A549 treated with AZD9567 at 1 μM for 4 hours (cell line): ENCODE results near the gene SNX5. TPM values are rescaled to one million over a fixed set of nuclear protein-coding genes. Genes with fewer than 3 reads are reported as not detected.

Experiments
- total RNA-seq: library from RNA; stranded (reverse); fragments of 200-300 nt; extraction: Qiagen RNA extraction; gene quantifications from 5 replicates; pipeline ENCODE4 v1.2.3, GENCODE V29; 2022; ENCODE audit not compliant: insufficient read depth

Gene SNX5
- 246 to 259 TPM (median 248 TPM) in 5 replicates for total RNA-seq

DNA sequence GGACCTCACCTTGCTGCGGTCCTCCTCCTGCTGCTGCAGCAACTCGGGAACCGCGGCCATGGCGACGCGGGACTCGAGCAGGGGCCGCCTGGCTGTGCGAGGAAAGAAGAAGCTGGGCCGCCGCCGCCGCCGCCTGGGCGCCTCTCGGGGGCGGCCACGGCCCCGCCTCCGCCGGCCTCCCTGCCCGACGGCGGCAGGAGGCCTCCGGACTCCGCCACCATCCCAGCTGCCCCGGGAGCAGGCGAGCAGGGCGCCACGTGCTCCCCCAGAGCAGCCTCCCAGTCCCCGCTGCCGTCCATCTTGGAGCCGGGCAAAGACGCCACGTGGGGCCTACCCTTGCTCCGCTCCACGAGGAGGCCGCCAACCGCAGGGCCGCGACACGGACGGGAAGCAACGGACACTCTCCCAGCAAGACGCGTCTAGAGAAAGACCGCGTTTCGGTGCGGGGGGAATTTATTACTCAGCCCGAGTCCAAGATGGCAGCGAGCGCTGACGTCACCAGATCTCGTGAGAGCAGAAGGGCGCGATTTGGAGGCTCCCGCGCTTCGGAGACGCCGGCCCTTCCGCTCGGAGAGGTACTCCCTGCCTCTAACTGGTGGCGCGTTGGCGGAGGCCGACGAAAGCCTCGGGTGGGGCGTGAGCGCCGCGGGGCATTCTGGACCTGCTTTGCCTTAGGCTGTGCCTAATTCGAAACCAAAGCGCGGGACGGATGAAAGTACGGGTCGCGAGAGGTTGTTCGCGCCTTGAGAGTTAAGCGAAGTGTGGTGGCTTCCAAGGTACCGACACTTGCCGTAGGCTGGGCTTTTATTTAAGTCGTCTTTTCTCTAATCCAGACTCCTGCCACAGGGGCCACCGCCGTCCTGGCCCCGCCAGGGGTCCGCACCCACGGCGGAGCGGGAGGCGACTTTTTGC, at the start of gene SNX5, which contains the start of gene MGME1:
Gene SNX5, minus strand, starts transcription at position 429 of the 912 bp plus-strand sequence. Its CDS starts 369 bp downstream, at position 60.
Gene MGME1, plus strand, starts transcription at position 653 of the 912 bp plus-strand sequence. CDS start 842 bp downstream, outside the sequence.

Other genes with a start within 250 kb of the SNX5 start
- gene MGME1, start 224 bp upstream of the SNX5 start, total RNA-seq: 37.5 to 57.9 TPM (median 38.7 TPM) in 5 replicates
- 0.14 to 0.41 TPM (median 0.18 TPM) in 4 of 5 replicates, not detected in the other for gene OVOL2, start 89.1 kb upstream of the SNX5 start, total RNA-seq
- 9.0 to 12.1 TPM (median 10.9 TPM) in 5 replicates for gene KAT14, start 169.1 kb upstream of the SNX5 start, total RNA-seq
- gene PET117, start 169.1 kb upstream of the SNX5 start, total RNA-seq: 17.1 to 26.1 TPM (median 24.7 TPM) in 5 replicates